ENCODE data around the gene GNAT2.

DNA sequence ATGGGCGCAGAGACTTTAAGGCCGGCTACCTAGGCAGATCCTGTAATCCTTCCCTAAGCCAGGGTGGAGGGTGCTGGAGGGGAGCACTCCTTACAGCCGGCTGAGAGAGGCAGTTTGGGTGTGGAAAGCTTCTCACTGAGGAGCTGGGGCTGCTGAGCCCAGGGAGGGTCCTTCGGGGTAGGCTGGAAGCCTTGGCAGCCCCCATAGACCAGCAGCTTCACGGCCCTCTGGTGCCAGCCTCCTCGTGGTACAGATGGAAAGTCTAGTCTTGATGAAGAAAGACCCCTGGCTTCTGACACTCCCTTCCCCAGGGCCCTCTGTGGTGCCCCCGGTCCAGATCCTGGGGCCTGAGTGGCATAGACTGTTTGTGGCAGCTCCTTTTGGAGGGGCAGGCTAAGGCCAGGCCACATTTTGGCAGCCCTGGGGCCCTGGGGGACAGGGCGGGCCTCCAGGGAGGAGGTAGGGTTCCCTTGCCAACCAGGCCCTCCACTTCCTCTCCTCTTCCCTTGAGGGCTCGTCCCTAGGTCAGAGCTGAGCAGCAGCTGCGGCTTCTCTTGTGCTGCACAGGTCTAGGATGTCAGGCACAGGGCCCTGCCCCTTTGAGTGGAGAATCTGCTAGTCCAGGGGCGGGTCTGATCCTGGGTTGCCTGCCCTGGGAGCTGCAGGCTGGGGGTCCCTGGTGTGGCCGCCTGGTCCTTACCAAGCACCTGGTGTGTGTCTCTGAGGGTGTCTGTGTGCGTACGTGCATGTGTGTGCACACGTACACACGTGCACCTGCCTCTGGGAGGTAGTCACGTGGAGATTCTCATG, 5.0 kb upstream of the GNAT2 start:
- TF ChIP-seq SP1 (IDR thresholded peaks at IDR 0.05) (no peak), FOXK2 (IDR thresholded peaks at IDR 0.05) (no peak), LEF1 (IDR thresholded peaks at IDR 0.05; ENCODE audit: borderline replicate concordance) (no peak), ARNT (IDR thresholded peaks at IDR 0.05) (no peak), FOXA1 (IDR thresholded peaks at IDR 0.05) (no peak), ELF4 (IDR thresholded peaks at IDR 0.05) (no peak), TARDBP (IDR thresholded peaks at IDR 0.05) (no peak), L3MBTL2 (conservative IDR thresholded peaks at IDR 0.05) (no peak)
